LNCAP (cell line): Measurements from ENCODE around the gene GALNT15.

Experiments used
- CTCF ChIP-seq: fragments of 450-650 bp; IDR thresholded peaks from 2 replicates; pipeline ENCODE4 v1.5.1; 2017; ENCODE audit warnings: mild to moderate bottlenecking

The GALNT15 gene

GRCh38 chr3:16203031-16203430 lies 28.6 kb downstream of the GALNT15 start:
- no peak for TF ChIP-seq CTCF

- no peak for TF ChIP-seq CTCF
Measured at GRCh38 chr3:16203671-16204629, 29.5 kb downstream of the GALNT15 start.

- TF ChIP-seq CTCF = no peak
Measured at GRCh38 chr3:16204751-16205150, 30.3 kb downstream of the GALNT15 start.

- TF ChIP-seq CTCF = no peak
Measured at GRCh38 chr3:16205156-16205870, 30.8 kb downstream of the GALNT15 start.

GRCh38 chr3:16207031-16207430 lies 32.6 kb downstream of the GALNT15 start:
- no peak for TF ChIP-seq CTCF

GRCh38 chr3:16211176-16211904 lies 36.9 kb downstream of the GALNT15 start:
- no peak for TF ChIP-seq CTCF

GRCh38 chr3:16214366-16214765 lies 39.9 kb downstream of the GALNT15 start:
- TF ChIP-seq CTCF = no peak
